GM12878 (cell line): ENCODE results near the gene PTPRN2. TPM values are rescaled to one million over a fixed set of nuclear protein-coding genes. Genes with fewer than 3 reads are reported as not detected.

Experiments
- ATAC-seq: fragments of 200-7000 bp; cut with Tn5 transposase; 3 replicates; pipeline ENCODE4 v1.9.1; 2020; ENCODE audit warnings: mild to moderate bottlenecking, moderate library complexity
- BruUV-seq: library from RNA; stranded (reverse); fragments of 400-500 nt; replicated peaks from 2 replicates; lab custom pipeline; 2021; lab: Mats Ljungman, UMichigan
- CTCF ChIA-PET: fragments of 300-600 bp; sonication (Branson Sonifier 250); formaldehyde crosslinking; extraction: SDS; loops from one replicate; lab custom pipeline; 2021; ENCODE audit warnings: inconsistent platforms; lab: Yijun Ruan, JAX
- POLR2A ChIA-PET: fragments of 350-600 bp; formaldehyde crosslinking; extraction: SDS; loops from one replicate; lab custom pipeline; 2021; ENCODE audit warnings: inconsistent platforms; lab: Charles Lee
- RAD21 ChIA-PET: fragments of 300-600 bp; sonication (Branson Sonifier 250); formaldehyde crosslinking; loops from one replicate; lab custom pipeline; 2023; ENCODE audit warnings: antibody characterized with exemption; ENCODE audit not compliant: unreplicated experiment; lab: Charles Lee
- SMC1A ChIA-PET: fragments of 300-600 bp; sonication (Branson Sonifier 250); formaldehyde crosslinking; loops from one replicate; lab custom pipeline; 2023; ENCODE audit not compliant: unreplicated experiment, uncharacterized antibody; lab: Charles Lee
- DNase-seq: peaks from one replicate; pipeline ENCODE4 v3.0.0-alpha.2; 2011; ENCODE audit warnings: low read depth, low spot score
- FAIRE-seq: peaks from 3 replicates; lab custom pipeline; 2011; peaks lifted over from hg19 to GRCh38; lab: Jason Lieb, UNC
- H2AFZ ChIP-seq: 2 replicates; pipeline ENCODE4 v1.6.0; 2011; ENCODE audit warnings: low read depth, low read length, control low read depth; ENCODE audit not compliant: control insufficient read depth
- H3K27ac ChIP-seq: 2 replicates; pipeline ENCODE4 v1.5.1; 2011; ENCODE audit warnings: control low read depth; ENCODE audit not compliant: control insufficient read depth, insufficient read depth
- H3K27me3 ChIP-seq, 2 experiments: replicated peaks in 1 of 2; 2 replicates each; pipeline versions ENCODE4 v1.6.0 to v1.6.1; 2011; ENCODE audit warnings: low read length in 1 of 2; ENCODE audit not compliant: control insufficient read depth in 2 of 2, insufficient read depth in 2 of 2
- H3K36me3 ChIP-seq, 2 experiments: 2 replicates each; pipeline ENCODE4 v1.5.1; 2011; ENCODE audit warnings: low read length in 1 of 2; ENCODE audit not compliant: control insufficient read depth in 2 of 2, insufficient read depth in 2 of 2
- H3K4me1 ChIP-seq: 2 replicates; pipeline ENCODE4 v1.6.1; 2011; ENCODE audit warnings: mild to moderate bottlenecking, low read length, moderate library complexity, mixed read lengths; ENCODE audit not compliant: control insufficient read depth, insufficient read depth
- H3K4me2 ChIP-seq: 2 replicates; pipeline ENCODE4 v1.6.0; 2011; ENCODE audit warnings: control low read depth; ENCODE audit not compliant: control insufficient read depth, insufficient read depth
- H3K4me3 ChIP-seq: fragments of 200-600 bp; sonication (generic); 2 replicates; pipeline ENCODE4 v1.5.1; 2016
- H3K79me2 ChIP-seq: 2 replicates; pipeline ENCODE4 v1.6.0; 2011; ENCODE audit warnings: low read length; ENCODE audit not compliant: control insufficient read depth, insufficient read depth
- H3K9ac ChIP-seq: 2 replicates; pipeline ENCODE4 v1.8.0; 2011; ENCODE audit warnings: low read length, control low read depth, mixed read lengths; ENCODE audit not compliant: control insufficient read depth, insufficient read depth
- H3K9me3 ChIP-seq: replicated peaks from 3 replicates; pipeline ENCODE4 v1.5.1; 2011; ENCODE audit warnings: mild to moderate bottlenecking, low read length; ENCODE audit not compliant: control insufficient read depth, insufficient read depth
- H4K20me1 ChIP-seq: 2 replicates; pipeline ENCODE4 v1.6.0; 2011; ENCODE audit not compliant: control insufficient read depth, insufficient read depth
- ATF2 ChIP-seq: IDR thresholded peaks from 2 replicates; pipeline ENCODE4 v1.6.1; 2012; ENCODE audit warnings: low read length, inconsistent platforms
- BCL11A ChIP-seq: IDR thresholded peaks from 2 replicates; pipeline ENCODE4 v1.6.1; 2011; ENCODE audit warnings: low read depth, low read length
- CBFB ChIP-seq: IDR thresholded peaks from 2 replicates; pipeline ENCODE4 v1.6.1; 2016; ENCODE audit warnings: antibody characterized with exemption, low read depth
- CEBPZ ChIP-seq: fragments of 150-350 bp; IDR thresholded peaks from 2 replicates; pipeline ENCODE4 v1.6.1; 2016; ENCODE audit warnings: low read depth, low read length
- KLF5 ChIP-seq: fragments of 450-650 bp; IDR thresholded peaks from 2 replicates; pipeline ENCODE4 v1.6.1; 2014; ENCODE audit warnings: mild to moderate bottlenecking; ENCODE audit not compliant: partially characterized antibody
- MYB ChIP-seq: fragments of 150-350 bp; IDR thresholded peaks from 2 replicates; pipeline ENCODE4 v1.6.1; 2014; ENCODE audit warnings: mild to moderate bottlenecking, low read depth, low read length, borderline replicate concordance
- NKRF ChIP-seq: fragments of 450-650 bp; conservative IDR thresholded peaks from 2 replicates; pipeline ENCODE4 v1.6.1; 2017; ENCODE audit warnings: mild to moderate bottlenecking, moderate library complexity
- PKNOX1 ChIP-seq: fragments of 450-650 bp; IDR thresholded peaks from 2 replicates; pipeline ENCODE4 v1.6.1; 2016; ENCODE audit warnings: mild to moderate bottlenecking
- PRDM15 ChIP-seq: fragments of 450-650 bp; formaldehyde crosslinking; IDR thresholded peaks from 2 replicates; pipeline ENCODE4 v1.4.0; 2020; ENCODE audit warnings: mild to moderate bottlenecking, moderate library complexity
- TCF12 ChIP-seq: IDR thresholded peaks from 2 replicates; pipeline ENCODE4 v1.6.1; 2011; ENCODE audit warnings: low read depth, mild to moderate bottlenecking, low read length
- USF2 ChIP-seq: IDR thresholded peaks from 2 replicates; pipeline ENCODE4 v1.6.1; 2011; ENCODE audit warnings: low read depth, low read length, improper control_type of control experiment, borderline replicate concordance
- WGBS: methylation state at CpG from one replicate; pipeline ENCODE4 v1.1.6; 2016; ENCODE audit warnings: low lambda C conversion rate; ENCODE audit not compliant: insufficient replicate concordance, insufficient coverage; ENCODE audit errors: missing lambda C conversion rate; 5-methylcytosine and 5-hydroxymethylcytosine counted together
- in situ Hi-C: fragments of 300-500 bp; cut with MboI; formaldehyde crosslinking; loops from 9 replicates; pipeline ENCODE4 v1.14.3; 2018; ENCODE audit warnings: mixed read lengths
- intact Hi-C: fragments of 100-400 bp; cut with micrococcal nuclease; formaldehyde crosslinking; loops from one replicate; pipeline ENCODE4 v1.14.2; 2022; ENCODE audit not compliant: unreplicated experiment
- polyA plus RNA-seq, 11 experiments: library from polyadenylated mRNA; depleted of rRNA in 4 of 11; unstranded in 6 of 11; stranded (reverse) in 5 of 11; fragments of >200 nt; fragmentation: Nextera tagmentation in 4 of 11; fragmentation: Illumina TruSeq in 1 of 11; extraction: Ambion mirVana in 4 of 11; extraction: Trizol in 1 of 11; gene quantifications; 1 replicate in 1 of 11; 2 replicates in 10 of 11; pipeline versions ENCODE4 v1.2.1 to v1.2.3, GENCODE V29; 2011 to 2016; ENCODE audit warnings: inconsistent platforms in 2 of 11, missing spikeins in 2 of 11, low read depth in 1 of 11
- total RNA-seq, 4 experiments: library from RNA; depleted of rRNA in 3 of 4; stranded (reverse); fragments of >200 nt in 3 of 4; fragmentation: Illumina TruSeq in 1 of 4; extraction: Trizol in 1 of 4; gene quantifications; 2 replicates each; pipeline versions ENCODE4 v1.2.1 to v1.2.3, GENCODE V29; 2013 to 2021

Gene PTPRN2
- total and polyA plus RNA-seq, 10 of the 15 experiments (the other 5 are each of a cell fraction or from before 2014, with no cell fraction given) = 5.4 TPM; not detected in 9

GRCh38 chr7:157525491-157525915 lies 1062.1 kb downstream of the PTPRN2 start:
- H4K20me1 ChIP-seq = no peaks in the 10 kb centered on the region
- FAIRE-seq = no peak
- ATAC-seq = no peak
- H3K4me2 ChIP-seq = no peak overlapping the region
- RAD21 ChIA-PET = no interaction called here
- no peaks in the 10 kb centered on the region; a peak in 1 of 4 replicates for H3K36me3 ChIP-seq
- BruUV-seq = no TSS peak
- POLR2A ChIA-PET = no interaction called here
- SMC1A ChIA-PET = no interaction called here
- no peak overlapping the region for H2AFZ ChIP-seq
- no peak for DNase-seq
- in situ Hi-C loops = no loop called here
- H3K79me2 ChIP-seq = no peaks in the 10 kb centered on the region
- H3K4me1 ChIP-seq = no peaks in the 10 kb centered on the region
- intact Hi-C loops = no loop called here
- 63% methylated on average over 19 of the region's 23 CpGs for WGBS
- CTCF ChIA-PET = no interaction called here
- no peaks in the 10 kb centered on the region for H3K27me3 ChIP-seq
- no peak overlapping the region for H3K9ac ChIP-seq
- no peak overlapping the region for H3K4me3 ChIP-seq
- no peak overlapping the region for H3K27ac ChIP-seq
- no peaks in the 10 kb centered on the region; the same call in 2 of the 3 replicates for H3K9me3 ChIP-seq
- TF ChIP-seq KLF5 = no peak
- TF ChIP-seq PKNOX1 = no peak
- TF ChIP-seq ATF2 = no peak
- TF ChIP-seq NKRF = no peak
- TF ChIP-seq PRDM15 (CRISPR knock-in tag) = no peak
- no peak for TF ChIP-seq CEBPZ
- no peak for TF ChIP-seq TCF12
- TF ChIP-seq USF2 = no peak
- no peak for TF ChIP-seq MYB
- no peak for TF ChIP-seq BCL11A
- TF ChIP-seq CBFB = no peak
